GM23338 (cell line): Measurements from ENCODE around the gene CADPS2. TPM values are rescaled to one million over a fixed set of nuclear protein-coding genes. Genes with fewer than 3 reads are reported as not detected.

Experiments
- ATAC-seq: fragments of 200-7000 bp; cut with Tn5 transposase; 3 replicates; pipeline ENCODE4 v1.9.1; 2020
- DNase-seq: peaks from one replicate; pipeline ENCODE4 v3.0.0-alpha.2; 2015; ENCODE audit warnings: low spot score
- H2AFZ ChIP-seq: fragments of 200-600 bp; sonication (generic); 2 replicates; pipeline ENCODE4 v1.8.0; 2016; ENCODE audit warnings: antibody characterized with exemption, mild to moderate bottlenecking, moderate library complexity
- H3F3A ChIP-seq: fragments of 200-600 bp; sonication (generic); replicated peaks from 2 replicates; pipeline ENCODE4 v1.8.0; 2017; ENCODE audit warnings: antibody characterized with exemption, mixed run types, low read depth
- H3K27ac ChIP-seq: fragments of 200-600 bp; sonication (generic); 2 replicates; pipeline ENCODE4 v1.6.1; 2016; ENCODE audit warnings: low read depth
- H3K27me3 ChIP-seq: fragments of 200-600 bp; sonication (generic); 2 replicates; pipeline ENCODE4 v1.8.0; 2016; ENCODE audit warnings: mild to moderate bottlenecking, mixed run types, moderate library complexity; ENCODE audit not compliant: insufficient read depth
- H3K36me3 ChIP-seq: fragments of 200-600 bp; sonication (generic); 2 replicates; pipeline ENCODE4 v1.8.0; 2016; ENCODE audit warnings: mild to moderate bottlenecking; ENCODE audit not compliant: insufficient read depth
- H3K4me1 ChIP-seq: fragments of 200-600 bp; sonication (generic); 2 replicates; pipeline ENCODE4 v1.8.0; 2016; ENCODE audit warnings: mild to moderate bottlenecking, moderate library complexity; ENCODE audit not compliant: insufficient read depth
- H3K4me2 ChIP-seq: fragments of 200-600 bp; sonication (generic); 2 replicates; pipeline ENCODE4 v1.7.1; 2017; ENCODE audit warnings: mixed run types
- H3K4me3 ChIP-seq: fragments of 200-600 bp; sonication (generic); 2 replicates; pipeline ENCODE4 v1.6.1; 2016; ENCODE audit warnings: mixed run types
- H3K79me2 ChIP-seq: fragments of 200-600 bp; sonication (generic); replicated peaks from 2 replicates; pipeline ENCODE4 v1.8.0; 2017; ENCODE audit warnings: mild to moderate bottlenecking; ENCODE audit not compliant: insufficient read depth
- H3K9me2 ChIP-seq: fragments of 200-600 bp; sonication (generic); 2 replicates; pipeline ENCODE4 v1.8.0; 2017; ENCODE audit not compliant: insufficient read depth
- H4K20me1 ChIP-seq: fragments of 200-600 bp; sonication (generic); replicated peaks from 2 replicates; pipeline ENCODE4 v1.8.0; 2017; ENCODE audit warnings: mild to moderate bottlenecking; ENCODE audit not compliant: insufficient read depth
- H3K27ac Mint-ChIP-seq: 2 replicates; pipeline ENCODE4 v1.8.0; 2020; ENCODE audit warnings: inconsistent platforms, mild to moderate bottlenecking, moderate library complexity, mixed read lengths
- H3K27me3 Mint-ChIP-seq: 3 replicates; pipeline ENCODE4 v1.8.0; 2022; ENCODE audit warnings: low read depth, mild to moderate bottlenecking, moderate library complexity, mixed read lengths, inconsistent platforms; ENCODE audit not compliant: insufficient read depth, poor library complexity
- H3K36me3 Mint-ChIP-seq: 3 replicates; pipeline ENCODE4 v1.8.0; 2021; ENCODE audit warnings: low read depth, mild to moderate bottlenecking, inconsistent platforms, moderate library complexity, mixed read lengths
- H3K4me1 Mint-ChIP-seq: 3 replicates; pipeline ENCODE4 v1.8.0; 2020; ENCODE audit warnings: mild to moderate bottlenecking, inconsistent platforms, mixed read lengths
- H3K4me3 Mint-ChIP-seq: 3 replicates; pipeline ENCODE4 v1.8.0; 2021; ENCODE audit warnings: moderate library complexity, mild to moderate bottlenecking, inconsistent platforms, mixed read lengths
- H3K9me3 Mint-ChIP-seq: 3 replicates; pipeline ENCODE4 v1.8.0; 2020; ENCODE audit warnings: moderate library complexity, mild to moderate bottlenecking, inconsistent platforms, mixed read lengths
- CREB1 ChIP-seq: fragments of 250-450 bp; sonication (Bioruptor Pico); IDR thresholded peaks from 2 replicates; pipeline ENCODE4 v1.5.0; 2020; ENCODE audit warnings: low read depth, mild to moderate bottlenecking, moderate library complexity
- CTCF ChIP-seq, 2 experiments: fragments of 200-600 bp in 1 of 2; sonication (generic) in 1 of 2; conservative IDR thresholded peaks; 2 replicates each; pipeline versions ENCODE4 v1.5.1 to v1.6.1; 2016 to 2017; ENCODE audit warnings: antibody characterized with exemption in 2 of 2, low read depth in 2 of 2, mild to moderate bottlenecking in 2 of 2, moderate library complexity in 1 of 2
- ETS1 ChIP-seq: IDR thresholded peaks from 2 replicates; pipeline ENCODE4 v1.6.1; 2016; ENCODE audit warnings: antibody characterized with exemption
- EZH2 ChIP-seq: fragments of 200-600 bp; sonication (generic); IDR thresholded peaks from one replicate; pipeline ENCODE4 v1.8.0; 2017; ENCODE audit warnings: antibody characterized with exemption, mild to moderate bottlenecking, low read depth; ENCODE audit not compliant: unreplicated experiment
- EZH2phosphoT487 ChIP-seq: fragments of 200-600 bp; sonication (generic); IDR thresholded peaks from one replicate; pipeline ENCODE4 v1.8.1; 2018; ENCODE audit warnings: antibody characterized with exemption; ENCODE audit not compliant: unreplicated experiment
- JUNB ChIP-seq: IDR thresholded peaks from one replicate; pipeline ENCODE4 v1.6.1; 2016; ENCODE audit warnings: antibody characterized with exemption; ENCODE audit not compliant: unreplicated experiment
- NANOG ChIP-seq: IDR thresholded peaks from 2 replicates; pipeline ENCODE4 v1.6.1; 2016; ENCODE audit warnings: antibody characterized with exemption, borderline replicate concordance
- POLR2AphosphoS5 ChIP-seq: IDR thresholded peaks from 2 replicates; pipeline ENCODE4 v1.6.1; 2016; ENCODE audit warnings: antibody characterized with exemption, low read depth
- REST ChIP-seq: IDR thresholded peaks from one replicate; pipeline ENCODE4 v1.6.1; 2018; ENCODE audit warnings: antibody characterized with exemption; ENCODE audit not compliant: unreplicated experiment
- STAT1 ChIP-seq: IDR thresholded peaks from one replicate; pipeline ENCODE4 v1.6.1; 2016; ENCODE audit warnings: antibody characterized with exemption; ENCODE audit not compliant: unreplicated experiment
- ZNF114 ChIP-seq: fragments of 250-450 bp; sonication (Bioruptor Pico); IDR thresholded peaks from 2 replicates; pipeline ENCODE4 v1.5.0; 2020; ENCODE audit warnings: mild to moderate bottlenecking, moderate library complexity
- ZNF331 ChIP-seq: fragments of 250-450 bp; sonication (Bioruptor Pico); IDR thresholded peaks from 2 replicates; pipeline ENCODE4 v1.5.0; 2020; ENCODE audit warnings: low read depth, mild to moderate bottlenecking, moderate library complexity
- polyA plus RNA-seq: library from polyadenylated mRNA; unstranded; fragments of >200 nt; fragmentation: Nextera tagmentation; extraction: Ambion mirVana; gene quantifications from 2 replicates; pipeline ENCODE4 v1.2.1, GENCODE V29; 2016
- total RNA-seq: library from RNA; depleted of rRNA; stranded (reverse); fragments of >200 nt; shearing (Covaris generic); gene quantifications from 2 replicates; pipeline ENCODE4 v1.2.3, GENCODE V29; 2014

CADPS2 gene
- total and polyA plus RNA-seq, 2 experiments from 2014 or later: 16.3 to 36.9 TPM

- no peak overlapping the region for H3K4me3 Mint-ChIP-seq
Measured at GRCh38 chr7:122397381-122397780, 488.9 kb downstream of the CADPS2 start.

GRCh38 chr7:122394512-122394911, 491.7 kb downstream of the CADPS2 start:
- no peaks in the 10 kb centered on the region for H3K9me2 ChIP-seq
- no peaks in the 10 kb centered on the region for H3K27me3 ChIP-seq
- Mint-ChIP-seq H3K4me3 (no peak overlapping the region), H3K27ac (no peak overlapping the region), H3K4me1 (peaks cover 16% of the 10 kb centered on the region), H3K9me3 (no peaks in the 10 kb centered on the region), H3K27me3 (no peaks in the 10 kb centered on the region), H3K36me3 (no peaks in the 10 kb centered on the region)
- no peaks in the 10 kb centered on the region for H4K20me1 ChIP-seq
- H3K4me1 ChIP-seq: peaks cover 13% of the 10 kb centered on the region; the same call in 1 of the 2 replicates
- H3K4me3 ChIP-seq: no peak overlapping the region
- no peaks in the 10 kb centered on the region for H3K36me3 ChIP-seq
- ATAC-seq: peak; percentile 68
- H2AFZ ChIP-seq: peak overlapping the region; percentile 1; the same call in 1 of the 2 replicates
- H3F3A ChIP-seq: no peaks in the 10 kb centered on the region
- DNase-seq: no peak
- H3K27ac ChIP-seq: no peak overlapping the region
- H3K79me2 ChIP-seq: no peaks in the 10 kb centered on the region
- no peak overlapping the region for H3K4me2 ChIP-seq
- no peak for TF ChIP-seq ZNF114 (CRISPR knock-in tag)
- no peak for TF ChIP-seq POLR2AphosphoS5
- TF ChIP-seq CTCF (conservative IDR thresholded peaks at IDR 0.05; ENCODE audit: low read depth in 2 of 2): no peak
- no peak for TF ChIP-seq EZH2
- no peak for TF ChIP-seq JUNB
- no peak for TF ChIP-seq STAT1
- TF ChIP-seq CREB1 (CRISPR knock-in tag): no peak
- TF ChIP-seq ZNF331: no peak
- no peak for TF ChIP-seq REST
- TF ChIP-seq ETS1: no peak
- no peak for TF ChIP-seq EZH2phosphoT487

More at GRCh38 chr7:122397381-122397780, 488.9 kb downstream of the CADPS2 start:
- H4K20me1 ChIP-seq: no peaks in the 10 kb centered on the region
- H3K27ac Mint-ChIP-seq: no peak overlapping the region
- no peaks in the 10 kb centered on the region for H3F3A ChIP-seq
- no peaks in the 10 kb centered on the region for H3K79me2 ChIP-seq
- H3K9me2 ChIP-seq: no peaks in the 10 kb centered on the region
- ATAC-seq: no peak
- H3K36me3 ChIP-seq: no peaks in the 10 kb centered on the region
- H3K4me1 Mint-ChIP-seq: peaks cover 23% of the 10 kb centered on the region
- DNase-seq: no peak
- H3K9me3 Mint-ChIP-seq: no peaks in the 10 kb centered on the region
- H3K4me3 ChIP-seq: no peak overlapping the region
- no peak overlapping the region for H2AFZ ChIP-seq
- peaks cover 21% of the 10 kb centered on the region; the same call in 1 of the 2 replicates for H3K4me1 ChIP-seq
- no peak overlapping the region for H3K4me2 ChIP-seq
- H3K36me3 Mint-ChIP-seq: no peaks in the 10 kb centered on the region
- peaks cover 3% of the 10 kb centered on the region for H3K27me3 Mint-ChIP-seq
- TF ChIP-seq ETS1: no peak
- no peak for TF ChIP-seq ZNF331
- TF ChIP-seq ZNF114 (CRISPR knock-in tag): no peak
- TF ChIP-seq CREB1 (CRISPR knock-in tag): no peak
- no peak for TF ChIP-seq EZH2
- no peak for TF ChIP-seq NANOG
- TF ChIP-seq JUNB: no peak
- TF ChIP-seq POLR2AphosphoS5: no peak
- no peak for TF ChIP-seq STAT1
- H3K27me3 ChIP-seq: no peaks in the 10 kb centered on the region
- no peak overlapping the region for H3K27ac ChIP-seq
